Ascending aorta (tissue), 2 donors: ENCODE results near the gene ACTA2. TPM values are rescaled to one million over a fixed set of nuclear protein-coding genes. Genes with fewer than 3 reads are reported as not detected.

Experiments used
- DNase-seq, 2 donors: peaks; one replicate each; pipeline ENCODE4 v3.0.0-alpha.2; 2019; ENCODE audit warnings: low spot score in 2 of 2
- H3K27ac ChIP-seq, 2 donors: fragments of 200-600 bp; sonication (generic); one replicate each; pipeline ENCODE4 v1.5.1; 2016 to 2017; ENCODE audit warnings: mild to moderate bottlenecking in 1 of 2
- H3K27me3 ChIP-seq: fragments of 200-600 bp; sonication (generic); one replicate; pipeline ENCODE4 v1.5.1; 2017
- H3K36me3 ChIP-seq, 2 donors: fragments of 200-600 bp; sonication (generic); one replicate each; pipeline ENCODE4 v1.5.1; 2016
- H3K4me1 ChIP-seq, 2 donors: fragments of 200-600 bp; sonication (generic); one replicate each; pipeline ENCODE4 v1.5.1; 2016 to 2017; ENCODE audit warnings: mild to moderate bottlenecking in 1 of 2
- H3K4me3 ChIP-seq, 2 donors: fragments of 200-600 bp; sonication (generic); one replicate each; pipeline ENCODE4 v1.5.1; 2016 to 2017; ENCODE audit warnings: mild to moderate bottlenecking in 1 of 2
- H3K9me3 ChIP-seq, 2 donors: fragments of 200-600 bp; sonication (generic); one replicate each; pipeline ENCODE4 v1.5.1; 2016
- CTCF ChIP-seq, 3 experiments: fragments of 200-600 bp in 2 of 3; fragments of 450-650 bp in 1 of 3; sonication (generic) in 2 of 3; IDR thresholded peaks; one replicate each; pipeline ENCODE4 v1.5.1; 2016 to 2019; ENCODE audit warnings: antibody characterized with exemption in 3 of 3, mild to moderate bottlenecking in 1 of 3, moderate library complexity in 1 of 3
- intact Hi-C: fragments of 100-400 bp; cut with DNase I; formaldehyde crosslinking; loops from one replicate; pipeline ENCODE4 v1.15.1; 2023
- total RNA-seq: library from RNA; depleted of rRNA; stranded (reverse); fragments of >200 nt; gene quantifications from one replicate; pipeline ENCODE4 v1.1.0, GENCODE V29; 2016

ACTA2 gene
- total RNA-seq, 1 donor from 2014 or later, result 5,316 TPM

GRCh38 chr10:88916986-88917385 lies 35.6 kb downstream of the ACTA2 start:
- Histone ChIP-seq H3K9me3 (no peaks in the 10 kb centered on the region), H3K4me3 (no peak overlapping the region), H3K4me1 (peaks cover 0 to 5% of the 10 kb centered on the region in 2 donors), H3K36me3 (no peaks in the 10 kb centered on the region), H3K27ac (no peak overlapping the region), H3K27me3 (no peaks in the 10 kb centered on the region)
- DNase-seq, result no peak
- TF ChIP-seq CTCF (IDR thresholded peaks at IDR 0.05), result no peak
- intact Hi-C loops, result no loop called here

GRCh38 chr10:88916231-88916630 lies 36.3 kb downstream of the ACTA2 start:
- Histone ChIP-seq H3K27me3 (no peaks in the 10 kb centered on the region), H3K27ac (no peak overlapping the region), H3K36me3 (no peaks in the 10 kb centered on the region), H3K4me1 (peaks cover 0 to 4% of the 10 kb centered on the region in 2 donors), H3K4me3 (no peak overlapping the region), H3K9me3 (no peaks in the 10 kb centered on the region)
- DNase-seq, result no peak
- no peak for TF ChIP-seq CTCF (IDR thresholded peaks at IDR 0.05)
- intact Hi-C loops, result no loop called here

GRCh38 chr10:88915781-88916180 lies 36.8 kb downstream of the ACTA2 start:
- DNase-seq, result no peak
- TF ChIP-seq CTCF (IDR thresholded peaks at IDR 0.05), result no peak
- no peak overlapping the region for H3K27ac ChIP-seq
- H3K4me3 ChIP-seq, result no peak overlapping the region
- no peaks in the 10 kb centered on the region for H3K9me3 ChIP-seq
- no peaks in the 10 kb centered on the region for H3K27me3 ChIP-seq
- H3K36me3 ChIP-seq, result no peaks in the 10 kb centered on the region
- intact Hi-C loops, result no loop called here
- H3K4me1 ChIP-seq, result peaks cover 0 to 2% of the 10 kb centered on the region in 2 donors

DNA sequence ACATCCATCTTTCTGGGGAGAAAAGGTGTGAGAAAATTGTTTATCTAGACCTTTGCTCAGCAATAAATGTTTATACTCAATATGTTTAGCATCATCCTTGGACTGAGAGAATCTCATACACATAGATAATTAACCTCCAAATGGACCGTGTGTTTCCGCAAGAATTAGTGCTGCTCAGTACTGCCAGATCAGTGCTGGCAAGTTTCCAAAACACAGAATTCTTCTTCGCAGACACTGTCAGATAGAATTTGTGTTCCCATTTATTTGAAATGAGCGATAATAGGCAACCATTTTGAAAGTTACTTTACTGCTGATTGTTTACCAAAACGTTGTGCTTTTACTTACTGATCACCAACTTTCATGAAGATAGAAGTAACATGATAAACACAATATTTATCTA lies 38.8 kb downstream of the ACTA2 start:
- Histone ChIP-seq H3K27me3 (no peaks in the 10 kb centered on the region), H3K9me3 (no peaks in the 10 kb centered on the region), H3K4me3 (no peak overlapping the region), H3K36me3 (no peaks in the 10 kb centered on the region), H3K4me1 (no peaks in the 10 kb centered on the region), H3K27ac (no peak overlapping the region)
- no peak for TF ChIP-seq CTCF (IDR thresholded peaks at IDR 0.05)
- DNase-seq, result no peak
- intact Hi-C loops, result no loop called here

DNA sequence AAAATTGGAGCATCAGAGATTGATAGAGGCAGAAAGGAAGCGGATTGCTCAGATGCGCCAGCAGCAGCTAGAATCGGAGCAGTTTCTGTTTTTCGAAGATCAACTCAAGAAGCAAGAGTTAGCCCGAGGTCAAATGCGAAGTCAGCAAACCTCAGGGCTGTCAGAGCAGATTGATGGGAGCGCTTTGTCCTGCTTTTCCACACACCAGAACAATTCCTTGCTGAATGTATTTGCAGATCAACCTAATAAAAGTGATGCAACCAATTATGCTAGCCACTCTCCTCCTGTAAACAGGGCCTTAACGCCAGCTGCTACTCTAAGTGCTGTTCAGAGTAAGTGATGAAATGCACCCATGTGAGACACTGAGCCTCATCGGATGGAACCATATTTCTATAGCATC lies 39.4 kb downstream of the ACTA2 start:
- no peak overlapping the region for H3K4me3 ChIP-seq

More for the DNA sequence above, 39.4 kb downstream of the ACTA2 start:
- Histone ChIP-seq H3K36me3 (no peaks in the 10 kb centered on the region), H3K27me3 (no peaks in the 10 kb centered on the region), H3K4me1 (no peaks in the 10 kb centered on the region), H3K9me3 (no peaks in the 10 kb centered on the region), H3K27ac (no peak overlapping the region)
- no peak for TF ChIP-seq CTCF (IDR thresholded peaks at IDR 0.05)
- no peak for DNase-seq
- intact Hi-C loops, result no loop called here
